ENCODE results near the gene CGB7. TPM values are rescaled to one million over a fixed set of nuclear protein-coding genes. Genes with fewer than 3 reads are reported as not detected.

CGB7 gene
- total and polyA plus RNA-seq, 10 of the 15 experiments (the other 5 are each of a cell fraction or from before 2014, with no cell fraction given), result 0.06 TPM; not detected in 9

DNA sequence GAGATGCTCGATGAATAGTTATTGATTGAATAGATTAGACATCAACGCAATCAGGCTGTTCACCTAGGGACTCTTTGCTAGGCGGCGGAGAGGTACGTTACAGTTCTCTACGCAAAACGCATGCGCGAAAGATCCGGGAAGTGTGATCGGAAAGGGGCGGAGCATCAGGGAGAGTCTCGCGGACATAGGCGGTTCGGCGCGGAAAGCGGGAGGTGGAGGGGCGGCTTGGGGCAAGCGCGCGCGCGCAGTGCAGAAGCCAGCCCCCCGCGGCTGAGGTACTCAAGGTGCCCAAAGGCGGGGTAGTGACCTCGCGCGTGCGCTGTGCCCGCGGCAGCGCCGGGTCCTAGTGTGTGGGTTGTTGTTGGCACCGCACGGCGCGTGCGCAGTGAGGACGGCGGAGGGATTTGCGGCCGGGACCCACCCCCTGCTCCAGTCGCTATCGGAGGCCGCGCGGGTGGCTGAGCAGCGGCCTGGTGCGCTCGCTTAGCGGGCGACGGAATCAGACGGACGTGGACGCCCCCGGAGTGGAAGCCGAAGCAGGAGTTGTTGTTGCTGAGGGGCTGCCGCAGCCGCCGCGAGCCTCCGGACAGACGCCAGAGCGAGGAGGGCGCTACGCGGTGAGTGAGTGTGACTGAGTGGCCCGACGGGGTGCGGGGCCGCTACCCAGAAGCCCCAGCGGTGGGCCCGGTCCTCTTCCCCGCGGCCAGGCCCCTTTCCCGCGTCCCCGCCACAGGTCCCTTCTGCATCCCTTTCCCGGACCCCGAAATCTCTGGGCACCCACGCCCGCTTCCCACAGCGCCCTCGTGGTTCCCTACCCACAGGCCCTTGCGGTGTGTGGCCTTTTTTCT lies 27.7 kb upstream of the CGB7 start, which contains the start of gene SNRNP70:
SNRNP70 (plus strand) TSS at position 432 of the 848 bp plus-strand sequence. CDS start 964 bp downstream, outside the sequence.
- Histone ChIP-seq H3K9ac (ENCODE audit: control insufficient read depth, insufficient read depth, low read length) (peak within 1 kb of the TSS; percentile 90), H2AFZ (ENCODE audit: control insufficient read depth, low read depth, low read length) (peak within 1 kb of the TSS; percentile 87), H3K4me3 (peak within 1 kb of the TSS; percentile 89), H3K27ac (ENCODE audit: control insufficient read depth, insufficient read depth) (peak within 1 kb of the TSS; percentile 87), H4K20me1 (ENCODE audit: control insufficient read depth, insufficient read depth) (0 out of 2 replicates have a peak, but pooled peaks cover 4% of the 10 kb centered on the region), H3K4me1 (ENCODE audit: control insufficient read depth, insufficient read depth, low read length) (peaks cover 4% of the 10 kb centered on the region; the same call in 1 of the 2 replicates), H3K36me3 (ENCODE audit: control insufficient read depth in 2 of 2, insufficient read depth in 2 of 2, low read length in 1 of 2) (peaks cover 6 to 15% of the 10 kb centered on the region in 2 experiments), H3K27me3 (replicated peaks in 1 of 2; ENCODE audit: control insufficient read depth in 2 of 2, insufficient read depth in 2 of 2, low read length in 1 of 2) (no peaks in the 10 kb centered on the region), H3K79me2 (ENCODE audit: control insufficient read depth, insufficient read depth, low read length) (peaks cover 39% of the 10 kb centered on the region), H3K9me3 (replicated peaks; ENCODE audit: control insufficient read depth, insufficient read depth, low read length) (no peaks in the 10 kb centered on the region; the same call in 2 of the 3 replicates), H3K4me2 (ENCODE audit: control insufficient read depth, insufficient read depth) (peak within 1 kb of the TSS; percentile 80)
- ChIA-PET RAD21 (ENCODE audit: unreplicated experiment) (interaction anchor here (1.2 kb wide), 1 partner anchor 114 kb away, joined by 3 read pairs; no protein-coding TSS in a partner anchor), POLR2A (no interaction called here), CTCF (interaction anchor here (4.7 kb wide), 1 partner anchor 12 kb away, joined by 35 read pairs; no protein-coding TSS in a partner anchor), SMC1A (ENCODE audit: uncharacterized antibody, unreplicated experiment) (no interaction called here)
- in situ Hi-C loops (cut with MboI), result no loop called here
- ATAC-seq, result peak; percentile 97
- FAIRE-seq, result peak; percentile 95
- 1% methylated on average over 85 of the region's 89 CpGs for WGBS (ENCODE audit: insufficient coverage, insufficient replicate concordance, low lambda C conversion rate, missing lambda C conversion rate)
- intact Hi-C loops (cut with micrococcal nuclease; ENCODE audit: unreplicated experiment), result no loop called here
- peak; percentile 94 for DNase-seq (ENCODE audit: low read depth, low spot score)
- BruUV-seq (replicated peaks), result no TSS peak
- 0 out of 2 replicates have a peak, but pooled peaks have one; percentile 53 for TF ChIP-seq SMARCA5 (IDR thresholded peaks at IDR 0.05)
- TF ChIP-seq SMAD1 (IDR thresholded peaks at IDR 0.05; ENCODE audit: low read depth, partially characterized antibody), result no peak
- TF ChIP-seq TCF7 (IDR thresholded peaks at IDR 0.05; ENCODE audit: borderline replicate concordance), result no peak
- TF ChIP-seq POLR2AphosphoS5 (IDR thresholded peaks at IDR 0.05; ENCODE audit: low read length), result peak; percentile 96
- TF ChIP-seq TCF3 (IDR thresholded peaks at IDR 0.05; ENCODE audit: borderline replicate concordance, insufficient read depth, low read depth, low read length), result 0 out of 2 replicates have a peak, but pooled peaks have one; percentile 60
- TF ChIP-seq, protein P1, sequence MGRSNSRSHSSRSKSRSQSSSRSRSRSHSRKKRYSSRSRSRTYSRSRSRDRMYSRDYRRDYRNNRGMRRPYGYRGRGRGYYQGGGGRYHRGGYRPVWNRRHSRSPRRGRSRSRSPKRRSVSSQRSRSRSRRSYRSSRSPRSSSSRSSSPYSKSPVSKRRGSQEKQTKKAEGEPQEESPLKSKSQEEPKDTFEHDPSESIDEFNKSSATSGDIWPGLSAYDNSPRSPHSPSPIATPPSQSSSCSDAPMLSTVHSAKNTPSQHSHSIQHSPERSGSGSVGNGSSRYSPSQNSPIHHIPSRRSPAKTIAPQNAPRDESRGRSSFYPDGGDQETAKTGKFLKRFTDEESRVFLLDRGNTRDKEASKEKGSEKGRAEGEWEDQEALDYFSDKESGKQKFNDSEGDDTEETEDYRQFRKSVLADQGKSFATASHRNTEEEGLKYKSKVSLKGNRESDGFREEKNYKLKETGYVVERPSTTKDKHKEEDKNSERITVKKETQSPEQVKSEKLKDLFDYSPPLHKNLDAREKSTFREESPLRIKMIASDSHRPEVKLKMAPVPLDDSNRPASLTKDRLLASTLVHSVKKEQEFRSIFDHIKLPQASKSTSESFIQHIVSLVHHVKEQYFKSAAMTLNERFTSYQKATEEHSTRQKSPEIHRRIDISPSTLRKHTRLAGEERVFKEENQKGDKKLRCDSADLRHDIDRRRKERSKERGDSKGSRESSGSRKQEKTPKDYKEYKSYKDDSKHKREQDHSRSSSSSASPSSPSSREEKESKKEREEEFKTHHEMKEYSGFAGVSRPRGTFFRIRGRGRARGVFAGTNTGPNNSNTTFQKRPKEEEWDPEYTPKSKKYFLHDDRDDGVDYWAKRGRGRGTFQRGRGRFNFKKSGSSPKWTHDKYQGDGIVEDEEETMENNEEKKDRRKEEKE (IDR thresholded peaks at IDR 0.05), result no peak; the same call in 1 of the 2 replicates
- TF ChIP-seq ZBED1 (IDR thresholded peaks at IDR 0.05; ENCODE audit: borderline replicate concordance), result no peak
- peak; percentile 92 for TF ChIP-seq KLF5 (IDR thresholded peaks at IDR 0.05; ENCODE audit: partially characterized antibody)
- TF ChIP-seq STAT3 (IDR thresholded peaks at IDR 0.05; ENCODE audit: low read depth, low read length), result no peak
- TF ChIP-seq CHD2 (IDR thresholded peaks at IDR 0.05; ENCODE audit: borderline replicate concordance, low read depth, low read length), result peak; percentile 97
- peak; percentile 46 for TF ChIP-seq CREM (IDR thresholded peaks at IDR 0.05; ENCODE audit: low read depth)
- peak; percentile 52; the same call in 1 of the 2 replicates for TF ChIP-seq NR2F1 (conservative IDR thresholded peaks at IDR 0.05)
- no peak for TF ChIP-seq MTA3 (IDR thresholded peaks at IDR 0.05; ENCODE audit: borderline replicate concordance, low read length)
- TF ChIP-seq FOXK2 (IDR thresholded peaks at IDR 0.05), result peak; percentile 39; the same call in 1 of the 2 replicates
- no peak for TF ChIP-seq CHD4 (IDR thresholded peaks at IDR 0.05)
- TF ChIP-seq WRNIP1 (IDR thresholded peaks at IDR 0.05; ENCODE audit: borderline replicate concordance, low read depth, low read length), result 0 out of 2 replicates have a peak, but pooled peaks have one; percentile 46
- TF ChIP-seq IKZF2 (IDR thresholded peaks at IDR 0.05), result peak in 1 of 2 experiments; percentile 52; a peak in 1 of 4 replicates
- TF ChIP-seq FOS (IDR thresholded peaks at IDR 0.05; ENCODE audit: borderline replicate concordance, extremely low read depth, insufficient read length), result no peak
- 0 out of 2 replicates have a peak, but pooled peaks have one; percentile 48 for TF ChIP-seq ASH2L (IDR thresholded peaks at IDR 0.05; ENCODE audit: borderline replicate concordance, low read depth)
- no peak for TF ChIP-seq NR2C2 (IDR thresholded peaks at IDR 0.05; ENCODE audit: borderline replicate concordance, control insufficient read depth, insufficient read length, low read depth)
- 0 out of 2 replicates have a peak, but pooled peaks have one; percentile 17 for TF ChIP-seq JUND (IDR thresholded peaks at IDR 0.05; ENCODE audit: low read depth, low read length)
- TF ChIP-seq BHLHE40 (IDR thresholded peaks at IDR 0.05; ENCODE audit: borderline replicate concordance in 1 of 2, low read depth in 2 of 2, low read length in 1 of 2), result peak; percentile 36 to 88; a peak in 3 of 4 replicates
- TF ChIP-seq SP1 (IDR thresholded peaks at IDR 0.05; ENCODE audit: low read depth, low read length), result peak; percentile 76

Data from GM12878 (cell line).